PFSK-1 (cell line): ENCODE data around the gene SLC35D3.

Experiments used
- FOXP2 ChIP-seq: optimal IDR thresholded peaks from 2 replicates; pipeline ENCODE3; 2011; ENCODE audit warnings: borderline replicate concordance, control low read depth, inconsistent platforms; ENCODE audit not compliant: insufficient read depth; ENCODE audit errors: extremely low read length, extremely low read depth
- POLR2AphosphoS5 ChIP-seq: IDR thresholded peaks from 2 replicates; pipeline ENCODE4 v1.6.1; 2012; ENCODE audit warnings: low read depth, mild to moderate bottlenecking, control low read depth, low read length, moderate library complexity
- REST ChIP-seq, 2 experiments: IDR thresholded peaks; 2 replicates each; pipeline versions ENCODE4 v1.6.1 to v1.8.0; 2011 to 2012; ENCODE audit warnings: low read depth in 2 of 2, low read length in 2 of 2, control low read depth in 1 of 2, inconsistent platforms in 1 of 2, mild to moderate bottlenecking in 1 of 2, moderate library complexity in 1 of 2; ENCODE audit not compliant: insufficient read depth in 1 of 2
- SIN3A ChIP-seq: IDR thresholded peaks from 2 replicates; pipeline ENCODE4 v1.6.1; 2012; ENCODE audit warnings: mild to moderate bottlenecking, low read length, moderate library complexity, borderline replicate concordance; ENCODE audit not compliant: insufficient read depth
- TAF1 ChIP-seq: IDR thresholded peaks from 2 replicates; pipeline ENCODE4 v1.6.1; 2012; ENCODE audit warnings: low read length, control low read depth, borderline replicate concordance; ENCODE audit not compliant: insufficient read depth

SLC35D3 gene

GRCh38 chr6:136956590-136957544 lies 34.8 kb downstream of the SLC35D3 start:
- no peak for TF ChIP-seq TAF1
- TF ChIP-seq FOXP2: no peak
- no peak for TF ChIP-seq REST (IDR thresholded peaks at IDR 0.05; ENCODE audit: insufficient read depth in 1 of 2, low read depth in 2 of 2, low read length in 2 of 2)
- TF ChIP-seq POLR2AphosphoS5: no peak
- TF ChIP-seq SIN3A: no peak

- TF ChIP-seq POLR2AphosphoS5 (no peak), REST (IDR thresholded peaks at IDR 0.05; ENCODE audit: insufficient read depth in 1 of 2, low read depth in 2 of 2, low read length in 2 of 2) (no peak), SIN3A (no peak), TAF1 (no peak), FOXP2 (no peak)
Observed at GRCh38 chr6:136958168-136958567, 36.1 kb downstream of the SLC35D3 start.

- TF ChIP-seq REST (IDR thresholded peaks at IDR 0.05; ENCODE audit: insufficient read depth in 1 of 2, low read depth in 2 of 2, low read length in 2 of 2): no peak
- TF ChIP-seq SIN3A: no peak
- TF ChIP-seq TAF1: no peak
- TF ChIP-seq POLR2AphosphoS5: no peak
- TF ChIP-seq FOXP2: no peak
Observed at GRCh38 chr6:136959471-136959891, 37.4 kb downstream of the SLC35D3 start.

GRCh38 chr6:136960781-136961180 lies 38.7 kb downstream of the SLC35D3 start:
- TF ChIP-seq POLR2AphosphoS5 (no peak), FOXP2 (no peak), REST (IDR thresholded peaks at IDR 0.05; ENCODE audit: insufficient read depth in 1 of 2, low read depth in 2 of 2, low read length in 2 of 2) (no peak)

- TF ChIP-seq POLR2AphosphoS5 (no peak), FOXP2 (no peak), SIN3A (no peak)
Observed at GRCh38 chr6:136961848-136962247, 39.7 kb downstream of the SLC35D3 start.
